Measurements from ENCODE around the gene PTPRG. TPM values are rescaled to one million over a fixed set of nuclear protein-coding genes. Genes with fewer than 3 reads are reported as not detected.

PTPRG gene
- total and polyA plus RNA-seq, 2 of the 13 experiments (the other 11 are each of a cell fraction or from before 2014, with no cell fraction given) = 8.0 to 25.3 TPM

DNA sequence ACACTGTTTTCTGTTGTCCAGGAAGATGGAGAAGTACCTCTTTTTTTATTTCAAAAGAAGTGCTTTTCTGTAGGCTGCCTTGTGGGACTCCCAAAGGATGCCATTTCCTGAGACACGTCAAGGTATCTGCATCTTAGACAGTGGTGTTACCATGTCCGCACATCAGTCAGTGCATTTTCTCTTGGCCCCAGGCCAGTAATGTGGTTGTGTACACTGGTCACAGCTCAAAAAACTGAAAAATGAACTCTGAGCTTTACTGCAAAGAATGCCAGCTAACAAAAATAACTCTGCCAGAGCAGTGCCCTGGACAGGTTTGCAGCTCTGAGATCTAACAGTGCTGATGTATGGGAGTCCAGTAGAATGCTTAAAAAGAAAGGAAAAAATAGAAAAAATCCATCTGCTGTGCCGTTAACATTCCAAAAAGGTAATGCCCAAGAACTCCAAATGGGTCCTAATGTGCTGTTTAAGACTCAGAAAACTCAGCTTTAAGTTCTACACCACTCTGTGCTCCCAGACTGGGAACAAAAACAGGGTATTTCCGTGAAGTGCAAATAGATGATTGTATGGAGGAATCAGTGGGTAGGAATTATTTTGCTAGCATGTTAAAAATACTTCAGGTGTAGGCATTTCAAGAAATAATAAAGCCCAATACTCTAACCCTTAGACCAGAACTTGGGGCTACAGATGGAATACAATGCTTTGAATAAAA lies 496.1 kb downstream of the PTPRG start (continued):
- TF ChIP-seq RARA (CRISPR knock-in tag; IDR thresholded peaks at IDR 0.05) (0 out of 2 replicates have a peak, but pooled peaks have one; percentile 8), ETV5 (CRISPR knock-in tag; IDR thresholded peaks at IDR 0.05; ENCODE audit: borderline replicate concordance) (no peak), ZNF256 (CRISPR knock-in tag; conservative IDR thresholded peaks at IDR 0.05) (no peak), MED13 (CRISPR knock-in tag; IDR thresholded peaks at IDR 0.05) (no peak), ZNF75D (CRISPR knock-in tag; IDR thresholded peaks at IDR 0.05; ENCODE audit: borderline replicate concordance) (no peak), KMT2B (CRISPR knock-in tag; IDR thresholded peaks at IDR 0.05) (no peak), ZC3H4 (CRISPR knock-in tag; IDR thresholded peaks at IDR 0.05; ENCODE audit: borderline replicate concordance) (no peak), ZNF839 (CRISPR knock-in tag; IDR thresholded peaks at IDR 0.05; ENCODE audit: borderline replicate concordance) (no peak), REPIN1 (CRISPR knock-in tag; IDR thresholded peaks at IDR 0.05; ENCODE audit: borderline replicate concordance, low read depth) (no peak), ZSCAN31 (CRISPR knock-in tag; IDR thresholded peaks at IDR 0.05; ENCODE audit: low read depth) (no peak), ZNF251 (CRISPR knock-in tag; IDR thresholded peaks at IDR 0.05) (no peak), ZNF737 (CRISPR knock-in tag; IDR thresholded peaks at IDR 0.05; ENCODE audit: borderline replicate concordance) (no peak), CENPX (CRISPR knock-in tag; IDR thresholded peaks at IDR 0.05) (no peak), KLF12 (CRISPR knock-in tag; IDR thresholded peaks at IDR 0.05; ENCODE audit: borderline replicate concordance) (no peak)
- TF ChIP-seq, protein P1, sequence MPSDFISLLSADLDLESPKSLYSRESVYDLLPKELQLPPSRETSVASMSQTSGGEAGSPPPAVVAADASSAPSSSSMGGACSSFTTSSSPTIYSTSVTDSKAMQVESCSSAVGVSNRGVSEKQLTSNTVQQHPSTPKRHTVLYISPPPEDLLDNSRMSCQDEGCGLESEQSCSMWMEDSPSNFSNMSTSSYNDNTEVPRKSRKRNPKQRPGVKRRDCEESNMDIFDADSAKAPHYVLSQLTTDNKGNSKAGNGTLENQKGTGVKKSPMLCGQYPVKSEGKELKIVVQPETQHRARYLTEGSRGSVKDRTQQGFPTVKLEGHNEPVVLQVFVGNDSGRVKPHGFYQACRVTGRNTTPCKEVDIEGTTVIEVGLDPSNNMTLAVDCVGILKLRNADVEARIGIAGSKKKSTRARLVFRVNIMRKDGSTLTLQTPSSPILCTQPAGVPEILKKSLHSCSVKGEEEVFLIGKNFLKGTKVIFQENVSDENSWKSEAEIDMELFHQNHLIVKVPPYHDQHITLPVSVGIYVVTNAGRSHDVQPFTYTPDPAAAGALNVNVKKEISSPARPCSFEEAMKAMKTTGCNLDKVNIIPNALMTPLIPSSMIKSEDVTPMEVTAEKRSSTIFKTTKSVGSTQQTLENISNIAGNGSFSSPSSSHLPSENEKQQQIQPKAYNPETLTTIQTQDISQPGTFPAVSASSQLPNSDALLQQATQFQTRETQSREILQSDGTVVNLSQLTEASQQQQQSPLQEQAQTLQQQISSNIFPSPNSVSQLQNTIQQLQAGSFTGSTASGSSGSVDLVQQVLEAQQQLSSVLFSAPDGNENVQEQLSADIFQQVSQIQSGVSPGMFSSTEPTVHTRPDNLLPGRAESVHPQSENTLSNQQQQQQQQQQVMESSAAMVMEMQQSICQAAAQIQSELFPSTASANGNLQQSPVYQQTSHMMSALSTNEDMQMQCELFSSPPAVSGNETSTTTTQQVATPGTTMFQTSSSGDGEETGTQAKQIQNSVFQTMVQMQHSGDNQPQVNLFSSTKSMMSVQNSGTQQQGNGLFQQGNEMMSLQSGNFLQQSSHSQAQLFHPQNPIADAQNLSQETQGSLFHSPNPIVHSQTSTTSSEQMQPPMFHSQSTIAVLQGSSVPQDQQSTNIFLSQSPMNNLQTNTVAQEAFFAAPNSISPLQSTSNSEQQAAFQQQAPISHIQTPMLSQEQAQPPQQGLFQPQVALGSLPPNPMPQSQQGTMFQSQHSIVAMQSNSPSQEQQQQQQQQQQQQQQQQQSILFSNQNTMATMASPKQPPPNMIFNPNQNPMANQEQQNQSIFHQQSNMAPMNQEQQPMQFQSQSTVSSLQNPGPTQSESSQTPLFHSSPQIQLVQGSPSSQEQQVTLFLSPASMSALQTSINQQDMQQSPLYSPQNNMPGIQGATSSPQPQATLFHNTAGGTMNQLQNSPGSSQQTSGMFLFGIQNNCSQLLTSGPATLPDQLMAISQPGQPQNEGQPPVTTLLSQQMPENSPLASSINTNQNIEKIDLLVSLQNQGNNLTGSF (CRISPR knock-in tag; IDR thresholded peaks at IDR 0.05) = no peak
- TF ChIP-seq, protein P2, sequence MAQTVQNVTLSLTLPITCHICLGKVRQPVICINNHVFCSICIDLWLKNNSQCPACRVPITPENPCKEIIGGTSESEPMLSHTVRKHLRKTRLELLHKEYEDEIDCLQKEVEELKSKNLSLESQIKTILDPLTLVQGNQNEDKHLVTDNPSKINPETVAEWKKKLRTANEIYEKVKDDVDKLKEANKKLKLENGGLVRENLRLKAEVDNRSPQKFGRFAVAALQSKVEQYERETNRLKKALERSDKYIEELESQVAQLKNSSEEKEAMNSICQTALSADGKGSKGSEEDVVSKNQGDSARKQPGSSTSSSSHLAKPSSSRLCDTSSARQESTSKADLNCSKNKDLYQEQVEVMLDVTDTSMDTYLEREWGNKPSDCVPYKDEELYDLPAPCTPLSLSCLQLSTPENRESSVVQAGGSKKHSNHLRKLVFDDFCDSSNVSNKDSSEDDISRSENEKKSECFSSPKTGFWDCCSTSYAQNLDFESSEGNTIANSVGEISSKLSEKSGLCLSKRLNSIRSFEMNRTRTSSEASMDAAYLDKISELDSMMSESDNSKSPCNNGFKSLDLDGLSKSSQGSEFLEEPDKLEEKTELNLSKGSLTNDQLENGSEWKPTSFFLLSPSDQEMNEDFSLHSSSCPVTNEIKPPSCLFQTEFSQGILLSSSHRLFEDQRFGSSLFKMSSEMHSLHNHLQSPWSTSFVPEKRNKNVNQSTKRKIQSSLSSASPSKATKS (CRISPR knock-in tag; IDR thresholded peaks at IDR 0.05) = no peak
- TF ChIP-seq, protein P3, sequence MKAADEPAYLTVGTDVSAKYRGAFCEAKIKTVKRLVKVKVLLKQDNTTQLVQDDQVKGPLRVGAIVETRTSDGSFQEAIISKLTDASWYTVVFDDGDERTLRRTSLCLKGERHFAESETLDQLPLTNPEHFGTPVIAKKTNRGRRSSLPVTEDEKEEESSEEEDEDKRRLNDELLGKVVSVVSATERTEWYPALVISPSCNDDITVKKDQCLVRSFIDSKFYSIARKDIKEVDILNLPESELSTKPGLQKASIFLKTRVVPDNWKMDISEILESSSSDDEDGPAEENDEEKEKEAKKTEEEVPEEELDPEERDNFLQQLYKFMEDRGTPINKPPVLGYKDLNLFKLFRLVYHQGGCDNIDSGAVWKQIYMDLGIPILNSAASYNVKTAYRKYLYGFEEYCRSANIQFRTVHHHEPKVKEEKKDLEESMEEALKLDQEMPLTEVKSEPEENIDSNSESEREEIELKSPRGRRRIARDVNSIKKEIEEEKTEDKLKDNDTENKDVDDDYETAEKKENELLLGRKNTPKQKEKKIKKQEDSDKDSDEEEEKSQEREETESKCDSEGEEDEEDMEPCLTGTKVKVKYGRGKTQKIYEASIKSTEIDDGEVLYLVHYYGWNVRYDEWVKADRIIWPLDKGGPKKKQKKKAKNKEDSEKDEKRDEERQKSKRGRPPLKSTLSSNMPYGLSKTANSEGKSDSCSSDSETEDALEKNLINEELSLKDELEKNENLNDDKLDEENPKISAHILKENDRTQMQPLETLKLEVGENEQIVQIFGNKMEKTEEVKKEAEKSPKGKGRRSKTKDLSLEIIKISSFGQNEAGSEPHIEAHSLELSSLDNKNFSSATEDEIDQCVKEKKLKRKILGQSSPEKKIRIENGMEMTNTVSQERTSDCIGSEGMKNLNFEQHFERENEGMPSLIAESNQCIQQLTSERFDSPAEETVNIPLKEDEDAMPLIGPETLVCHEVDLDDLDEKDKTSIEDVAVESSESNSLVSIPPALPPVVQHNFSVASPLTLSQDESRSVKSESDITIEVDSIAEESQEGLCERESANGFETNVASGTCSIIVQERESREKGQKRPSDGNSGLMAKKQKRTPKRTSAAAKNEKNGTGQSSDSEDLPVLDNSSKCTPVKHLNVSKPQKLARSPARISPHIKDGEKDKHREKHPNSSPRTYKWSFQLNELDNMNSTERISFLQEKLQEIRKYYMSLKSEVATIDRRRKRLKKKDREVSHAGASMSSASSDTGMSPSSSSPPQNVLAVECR (CRISPR knock-in tag; IDR thresholded peaks at IDR 0.05; ENCODE audit: borderline replicate concordance) = no peak

All from HepG2 (cell line).